ENCODE measurements around the gene MRPL22.

MRPL22 gene

GRCh38 chr5:154986151-154986550, 45.3 kb downstream of the MRPL22 start:
- TF ChIP-seq CTCF (IDR thresholded peaks at IDR 0.05), result no peak

- TF ChIP-seq CTCF (IDR thresholded peaks at IDR 0.05), result no peak
These were observed 48.8 kb downstream of the MRPL22 start for GRCh38 chr5:154989626-154990025.

GRCh38 chr5:154993461-154993860, 52.6 kb downstream of the MRPL22 start:
- TF ChIP-seq CTCF (IDR thresholded peaks at IDR 0.05), result no peak

DNA sequence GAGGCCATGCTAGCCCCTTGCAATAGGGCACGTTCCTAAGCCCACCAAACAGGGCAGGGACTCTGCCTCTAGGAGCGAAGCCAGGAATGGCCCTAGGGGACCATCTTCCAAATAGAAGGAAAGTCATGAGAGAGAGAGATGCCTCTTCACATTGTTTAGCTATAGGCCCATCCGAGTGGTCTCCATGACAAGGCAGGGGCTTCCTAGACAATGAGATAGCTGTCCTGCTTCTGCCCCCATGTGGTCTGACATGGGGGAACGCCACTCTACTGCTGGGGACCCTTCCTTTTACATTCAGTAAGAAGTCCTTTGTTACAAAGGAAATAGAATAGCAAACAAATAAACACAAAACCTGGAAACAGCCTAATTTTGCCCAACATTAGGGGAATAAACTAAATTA, 54.8 kb downstream of the MRPL22 start:
- no peak for TF ChIP-seq CTCF (IDR thresholded peaks at IDR 0.05)

- no peak for TF ChIP-seq CTCF (IDR thresholded peaks at IDR 0.05)
These were observed 56.9 kb downstream of the MRPL22 start for GRCh38 chr5:154997746-154998145.

DNA sequence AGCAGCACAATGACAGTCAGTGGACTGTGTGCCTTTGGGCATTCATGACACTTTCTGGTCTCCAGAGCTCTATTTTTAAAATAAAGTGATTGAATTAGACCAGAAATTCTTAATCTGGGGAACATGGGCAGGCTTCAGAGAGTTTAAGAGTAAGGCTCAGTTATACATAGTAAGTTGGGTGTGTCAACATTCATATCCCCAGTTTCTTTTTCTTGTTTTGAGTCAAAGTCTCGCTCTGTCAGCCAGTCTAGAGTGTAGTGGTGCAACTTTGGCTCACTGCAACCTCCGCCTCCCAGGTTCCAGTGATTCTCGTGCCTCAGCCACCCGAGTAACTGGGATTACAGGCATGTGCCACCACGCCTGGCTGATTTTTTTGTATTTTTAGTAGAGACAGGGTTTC, 59.0 kb downstream of the MRPL22 start:
- no peak for TF ChIP-seq CTCF (IDR thresholded peaks at IDR 0.05)

DNA sequence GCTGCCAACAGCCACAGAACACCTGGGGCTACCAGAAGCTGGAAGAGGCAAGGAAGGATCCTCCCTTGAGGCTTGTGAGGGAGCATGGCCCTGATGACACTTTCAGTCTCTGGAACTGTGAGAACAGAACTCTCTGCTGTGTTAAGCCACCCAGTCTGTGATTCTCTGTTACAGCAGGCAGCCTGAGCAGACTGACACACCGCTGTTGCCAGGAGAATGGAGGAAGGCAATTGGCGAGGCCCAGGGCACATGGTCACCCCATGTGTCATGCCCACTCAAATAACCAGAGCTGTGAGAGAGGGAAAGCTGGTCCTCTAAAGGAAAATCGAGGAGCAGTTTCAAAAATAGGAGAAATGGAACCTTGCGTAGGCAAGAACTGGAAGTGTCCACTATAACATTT, 60.6 kb downstream of the MRPL22 start:
- TF ChIP-seq CTCF (IDR thresholded peaks at IDR 0.05), result no peak

- TF ChIP-seq CTCF (IDR thresholded peaks at IDR 0.05), result peak; percentile 42; the same call in 1 of the 2 replicates
These were observed 63.4 kb downstream of the MRPL22 start for GRCh38 chr5:155004138-155004744.

Data from LNCAP (cell line).